Left lung (tissue), 10 donors: Measurements from ENCODE around the gene IFI27. TPM values are rescaled to one million over a fixed set of nuclear protein-coding genes. Genes with fewer than 3 reads are reported as not detected.

Experiments used
- ATAC-seq: fragments of 200-7000 bp; cut with Tn5 transposase; one replicate; pipeline ENCODE4 v1.9.1; 2020; ENCODE audit warnings: moderate library complexity
- DNase-seq, 4 donors: peaks; one replicate each; pipeline ENCODE4 v3.0.0-alpha.2; 2013 to 2020
- H3K27ac ChIP-seq, 2 donors: fragments of 200-600 bp; sonication (generic) in 1 of 2; one replicate each; pipeline versions ENCODE4 v1.5.0 to v1.8.0; 2020 to 2021
- H3K27me3 ChIP-seq, 2 donors: fragments of 200-600 bp; sonication (generic) in 1 of 2; one replicate each; pipeline versions ENCODE4 v1.5.0 to v1.8.0; 2020 to 2021
- H3K36me3 ChIP-seq, 2 donors: fragments of 200-600 bp; sonication (generic) in 1 of 2; one replicate each; pipeline versions ENCODE4 v1.5.0 to v1.8.0; 2020 to 2021
- H3K4me1 ChIP-seq, 2 donors: fragments of 200-600 bp; one replicate each; pipeline ENCODE4 v1.8.0; 2021
- H3K4me3 ChIP-seq, 2 donors: fragments of 200-600 bp; sonication (generic) in 1 of 2; one replicate each; pipeline versions ENCODE4 v1.5.0 to v1.8.0; 2020 to 2021; ENCODE audit warnings: mild to moderate bottlenecking in 1 of 2
- H3K9me3 ChIP-seq, 2 donors: fragments of 200-600 bp; sonication (generic) in 1 of 2; one replicate each; pipeline versions ENCODE4 v1.5.0 to v1.8.0; 2020 to 2021
- intact Hi-C, 2 donors: fragments of 100-400 bp; cut with DNase I; formaldehyde crosslinking; loops; one replicate each; pipeline versions ENCODE4 v1.11.2 to v1.14.2; 2022
- polyA plus RNA-seq, 6 donors: library from polyadenylated mRNA; unstranded; fragments of 120-200 nt; gene quantifications; one replicate each; pipeline ENCODE4 v1.2.1, GENCODE V29; 2013; ENCODE audit not compliant: insufficient read length in 6 of 6
- total RNA-seq, 2 donors: library from RNA; stranded (reverse); fragmentation: NEBNext Ultra II Directional; extraction: Animal tissue kit (Norgen Biotek cat#: 25700); gene quantifications; one replicate each; pipeline ENCODE4 v1.2.1, GENCODE V29; 2021
- TF ChIP-seq, protein P1 (sequence below), 2 donors: fragments of 200-600 bp; sonication (generic) in 1 of 2; IDR thresholded peaks; one replicate each; pipeline versions ENCODE4 v1.5.0 to v1.8.0; 2021; ENCODE audit warnings: antibody characterized with exemption in 2 of 2
- donor health status: DM: no; HTN: yes; CAD: no.
- donor health status: DM: no; HTN: no; CAD: no.

Gene IFI27
- total and polyA plus RNA-seq, 8 donors, result 11.6 to 394 (median 25.5) TPM

DNA sequence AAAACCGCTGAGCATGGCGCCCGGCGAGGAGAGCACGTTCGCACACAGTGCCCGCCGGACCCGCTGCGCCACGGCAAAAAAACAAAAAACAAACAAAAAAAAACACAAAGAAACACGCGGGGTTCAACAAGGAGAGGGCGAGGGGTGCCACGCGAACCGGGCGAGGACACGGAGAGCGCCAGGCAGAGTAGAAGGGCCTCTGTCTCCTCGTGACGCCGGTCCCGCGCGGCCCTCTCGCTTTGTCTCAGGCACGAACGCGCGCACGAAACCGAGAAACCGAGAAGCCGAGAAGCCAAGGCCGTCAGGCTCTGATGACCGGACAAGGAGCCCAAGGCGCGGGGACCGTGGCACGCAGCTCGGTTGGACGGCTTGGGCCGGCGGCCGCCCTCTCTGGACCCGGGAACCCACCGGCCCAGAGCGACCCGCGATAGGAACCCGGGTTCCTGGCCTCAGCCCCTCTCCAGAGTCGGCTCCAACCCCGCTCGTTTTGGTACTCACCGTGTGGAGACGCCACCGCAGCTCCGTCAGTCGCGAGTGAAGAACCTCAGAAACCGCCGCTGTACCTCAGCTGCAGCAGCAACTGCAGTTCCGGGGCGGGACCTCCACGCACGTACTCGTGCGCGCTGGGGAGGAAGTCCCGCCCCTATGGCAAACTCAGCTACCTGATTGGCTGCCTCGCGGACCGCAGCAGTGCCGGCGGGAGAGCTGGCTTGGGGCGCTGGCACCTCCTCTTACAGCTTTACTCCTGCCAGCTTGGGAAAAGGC is 29.7 kb upstream of the IFI27 start, which contains the start of the genes DDX24 and IFI27L1:
TSS of gene DDX24 (minus strand) at position 582 of the 765 bp plus-strand sequence. CDS start 1,460 bp downstream, outside the sequence.
TSS of gene IFI27L1 (plus strand) at position 690 of the 765 bp plus-strand sequence. CDS start 15,628 bp downstream, outside the sequence.
- ATAC-seq (peak; percentile 100), DNase-seq (peak; percentile 93 to 98 (median 98))
- peak within 1 kb of the TSS; percentile 90 to 94 for H3K27ac ChIP-seq
- intact Hi-C loops, result no loop called here
- no peaks in the 10 kb centered on the region for H3K36me3 ChIP-seq
- peak within 1 kb of the TSS; percentile 90 to 91 for H3K4me3 ChIP-seq
- H3K27me3 ChIP-seq, result no peaks in the 10 kb centered on the region
- peaks cover 0 to 3% of the 10 kb centered on the region in 2 donors for H3K9me3 ChIP-seq
- H3K4me1 ChIP-seq, result peaks cover 32 to 51% of the 10 kb centered on the region in 2 donors
- TF ChIP-seq, protein P1, sequence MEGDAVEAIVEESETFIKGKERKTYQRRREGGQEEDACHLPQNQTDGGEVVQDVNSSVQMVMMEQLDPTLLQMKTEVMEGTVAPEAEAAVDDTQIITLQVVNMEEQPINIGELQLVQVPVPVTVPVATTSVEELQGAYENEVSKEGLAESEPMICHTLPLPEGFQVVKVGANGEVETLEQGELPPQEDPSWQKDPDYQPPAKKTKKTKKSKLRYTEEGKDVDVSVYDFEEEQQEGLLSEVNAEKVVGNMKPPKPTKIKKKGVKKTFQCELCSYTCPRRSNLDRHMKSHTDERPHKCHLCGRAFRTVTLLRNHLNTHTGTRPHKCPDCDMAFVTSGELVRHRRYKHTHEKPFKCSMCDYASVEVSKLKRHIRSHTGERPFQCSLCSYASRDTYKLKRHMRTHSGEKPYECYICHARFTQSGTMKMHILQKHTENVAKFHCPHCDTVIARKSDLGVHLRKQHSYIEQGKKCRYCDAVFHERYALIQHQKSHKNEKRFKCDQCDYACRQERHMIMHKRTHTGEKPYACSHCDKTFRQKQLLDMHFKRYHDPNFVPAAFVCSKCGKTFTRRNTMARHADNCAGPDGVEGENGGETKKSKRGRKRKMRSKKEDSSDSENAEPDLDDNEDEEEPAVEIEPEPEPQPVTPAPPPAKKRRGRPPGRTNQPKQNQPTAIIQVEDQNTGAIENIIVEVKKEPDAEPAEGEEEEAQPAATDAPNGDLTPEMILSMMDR (IDR thresholded peaks at IDR 0.05), result no peak

DNA sequence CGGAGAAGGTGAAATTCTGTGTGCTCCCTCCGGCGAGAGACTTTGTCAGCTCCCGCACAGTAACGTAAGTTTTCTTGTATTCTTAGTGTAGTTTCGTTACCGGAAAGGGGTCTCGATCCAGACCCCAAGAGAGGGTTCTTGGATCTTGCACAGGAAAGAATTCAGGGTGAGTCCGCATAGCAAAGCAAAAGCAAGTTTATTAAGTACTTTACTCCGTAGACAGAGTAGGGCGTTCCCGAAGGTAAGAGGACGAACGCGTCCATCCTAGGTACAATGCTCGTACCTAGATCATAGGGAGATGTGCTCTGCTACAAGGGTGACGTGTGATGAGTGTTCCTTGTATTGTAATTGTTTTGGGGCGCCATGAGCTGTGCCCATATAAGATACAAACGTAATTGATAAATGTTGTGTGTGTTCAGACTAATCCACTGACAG is 29.1 kb upstream of the IFI27 start:
- peaks cover 32 to 45% of the 10 kb centered on the region in 2 donors for H3K4me1 ChIP-seq
- peak overlapping the region; percentile 90 to 91 for H3K4me3 ChIP-seq
- intact Hi-C loops, result no loop called here
- DNase-seq (no peak), ATAC-seq (peak; percentile 53)
- H3K36me3 ChIP-seq, result no peaks in the 10 kb centered on the region
- TF ChIP-seq, protein P1 (IDR thresholded peaks at IDR 0.05), result no peak
- peak overlapping the region; percentile 90 to 94 for H3K27ac ChIP-seq
- no peaks in the 10 kb centered on the region for H3K27me3 ChIP-seq
- no peaks in the 10 kb centered on the region for H3K9me3 ChIP-seq

DNA sequence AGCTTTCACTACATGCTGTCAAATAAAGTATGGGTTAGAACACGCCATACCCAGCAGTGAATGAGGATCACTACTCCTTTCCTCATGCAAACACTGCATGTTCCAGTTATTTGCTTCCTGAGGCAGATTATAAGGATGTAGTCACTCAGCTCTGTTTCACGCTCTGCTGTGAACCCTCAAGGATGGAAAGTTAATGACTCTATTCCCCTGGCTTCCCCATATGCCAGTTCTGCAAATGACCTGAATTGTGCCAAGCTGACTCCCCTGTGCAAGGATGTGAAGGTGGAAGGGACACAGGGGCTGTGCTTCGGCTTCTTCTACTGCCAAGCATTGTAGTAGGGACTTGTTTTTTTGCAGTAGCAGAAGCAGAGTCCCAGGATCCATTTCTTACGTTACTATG is 22.6 kb upstream of the IFI27 start:
- intact Hi-C loops, result no loop called here
- Histone ChIP-seq H3K27me3 (no peaks in the 10 kb centered on the region), H3K36me3 (no peaks in the 10 kb centered on the region), H3K27ac (no peak overlapping the region), H3K4me1 (no peaks in the 10 kb centered on the region), H3K9me3 (no peaks in the 10 kb centered on the region), H3K4me3 (no peak overlapping the region)
- DNase-seq (no peak), ATAC-seq (no peak)
- TF ChIP-seq, protein P1 (IDR thresholded peaks at IDR 0.05), result no peak

DNA sequence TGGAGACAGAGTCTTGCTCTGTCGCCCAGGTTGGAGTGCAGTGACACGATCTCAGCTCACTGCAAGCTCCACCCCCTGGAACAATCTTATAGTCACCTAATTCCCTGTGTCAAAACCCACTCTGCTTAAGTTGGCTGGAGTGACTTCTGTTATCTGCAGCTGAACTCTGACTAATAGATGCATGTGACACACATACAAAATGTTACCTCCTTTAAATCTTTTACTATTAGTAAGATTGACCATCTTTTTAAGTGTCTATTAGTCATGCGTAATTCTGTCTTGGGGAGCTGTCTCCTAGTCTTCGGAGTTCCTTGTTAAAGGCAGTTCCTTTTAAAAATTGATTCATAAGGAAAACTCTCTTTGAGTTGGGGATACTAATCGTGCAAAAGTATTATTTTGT is 22.0 kb upstream of the IFI27 start:
- no peaks in the 10 kb centered on the region for H3K36me3 ChIP-seq
- DNase-seq (no peak), ATAC-seq (no peak)
- TF ChIP-seq, protein P1 (IDR thresholded peaks at IDR 0.05), result no peak
- no peaks in the 10 kb centered on the region for H3K27me3 ChIP-seq
- H3K4me1 ChIP-seq, result no peaks in the 10 kb centered on the region
- no peak overlapping the region for H3K27ac ChIP-seq
- H3K9me3 ChIP-seq, result no peaks in the 10 kb centered on the region
- intact Hi-C loops, result no loop called here
- no peak overlapping the region for H3K4me3 ChIP-seq

DNA sequence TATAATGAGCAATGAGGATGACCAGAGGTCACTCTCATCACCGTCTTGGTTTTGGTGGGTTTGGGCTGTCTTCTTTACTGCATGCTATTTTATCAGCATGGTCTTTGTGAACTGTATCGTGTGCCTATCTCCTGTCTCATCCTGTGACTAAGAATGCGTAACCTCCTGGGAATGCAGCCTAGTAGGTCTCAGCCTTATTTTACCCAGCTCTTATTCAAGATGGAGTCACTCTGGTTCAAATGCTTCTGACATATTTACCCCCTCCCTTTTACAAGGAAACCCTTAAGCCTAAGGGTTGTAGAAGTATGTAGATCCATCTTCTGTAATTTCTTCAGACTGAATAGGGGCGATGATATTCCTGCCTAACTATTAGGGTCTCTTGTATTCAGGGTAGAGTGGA is 21.1 kb upstream of the IFI27 start:
- ATAC-seq (no peak), DNase-seq (no peak)
- TF ChIP-seq, protein P1 (IDR thresholded peaks at IDR 0.05), result no peak
- H3K4me3 ChIP-seq, result no peak overlapping the region
- H3K27ac ChIP-seq, result no peak overlapping the region
- intact Hi-C loops, result no loop called here
- H3K4me1 ChIP-seq, result no peaks in the 10 kb centered on the region
- H3K27me3 ChIP-seq, result no peaks in the 10 kb centered on the region
- no peaks in the 10 kb centered on the region for H3K36me3 ChIP-seq
- H3K9me3 ChIP-seq, result no peaks in the 10 kb centered on the region
